HEK293T (cell line): ENCODE results near the gene CASKIN1.

Experiments used
- BHLHE40 ChIP-seq: fragments of 450-650 bp; IDR thresholded peaks from 2 replicates; pipeline ENCODE4 v1.6.1; 2016; ENCODE audit warnings: mild to moderate bottlenecking, moderate library complexity, borderline replicate concordance
- ELF4 ChIP-seq: fragments of 450-650 bp; IDR thresholded peaks from 2 replicates; pipeline ENCODE4 v1.6.1; 2017; ENCODE audit warnings: antibody characterized with exemption
- FOXK2 ChIP-seq: fragments of 450-650 bp; IDR thresholded peaks from 2 replicates; pipeline ENCODE4 v1.6.1; 2016; ENCODE audit warnings: mild to moderate bottlenecking
- FOXM1 ChIP-seq: fragments of 450-650 bp; IDR thresholded peaks from 2 replicates; pipeline ENCODE4 v1.6.1; 2017; ENCODE audit warnings: mild to moderate bottlenecking, borderline replicate concordance
- L3MBTL2 ChIP-seq: fragments of 450-650 bp; conservative IDR thresholded peaks from 2 replicates; pipeline ENCODE4 v1.6.1; 2016; ENCODE audit warnings: mild to moderate bottlenecking
- SUZ12 ChIP-seq: fragments of 450-650 bp; IDR thresholded peaks from 2 replicates; pipeline ENCODE4 v1.6.1; 2016; ENCODE audit warnings: mild to moderate bottlenecking
- TARDBP ChIP-seq: fragments of 450-650 bp; IDR thresholded peaks from 2 replicates; pipeline ENCODE4 v1.6.1; 2016

GRCh38 chr16:2180962-2181923 is 15.2 kb downstream of the CASKIN1 start:
- no peak for TF ChIP-seq FOXK2
- TF ChIP-seq TARDBP: no peak
- TF ChIP-seq ELF4: no peak
- TF ChIP-seq L3MBTL2: no peak
- TF ChIP-seq FOXM1: no peak
- no peak for TF ChIP-seq BHLHE40
- TF ChIP-seq SUZ12: no peak
